ENCODE measurements around the gene FAM149A.

- TF ChIP-seq GLIS3 (CRISPR knock-in tag; IDR thresholded peaks at IDR 0.05) (no peak), TCF4 (CRISPR knock-in tag; IDR thresholded peaks at IDR 0.05; ENCODE audit: borderline replicate concordance) (no peak), ARNTL (CRISPR knock-in tag; IDR thresholded peaks at IDR 0.05; ENCODE audit: borderline replicate concordance, low read depth) (no peak), ZFP3 (CRISPR knock-in tag; IDR thresholded peaks at IDR 0.05) (no peak), RARB (CRISPR knock-in tag; IDR thresholded peaks at IDR 0.05) (no peak), TSHZ2 (CRISPR knock-in tag; IDR thresholded peaks at IDR 0.05) (no peak), ZFP30 (CRISPR knock-in tag; IDR thresholded peaks at IDR 0.05) (no peak), ZNF565 (CRISPR knock-in tag; conservative IDR thresholded peaks at IDR 0.05; ENCODE audit: low read depth) (no peak), PATZ1 (CRISPR knock-in tag; IDR thresholded peaks at IDR 0.05; ENCODE audit: borderline replicate concordance) (no peak), OSR1 (CRISPR knock-in tag; IDR thresholded peaks at IDR 0.05) (no peak), TOX (CRISPR knock-in tag; IDR thresholded peaks at IDR 0.05; ENCODE audit: borderline replicate concordance) (no peak)
Measured at GRCh38 chr4:186069729-186070128, 34.8 kb upstream of the FAM149A start.

Measured in SK-N-SH treated with all-trans-retinoic acid at 6 μM for 48 hours (cell line).